ENCODE results near the gene DIS3L2.

- TF ChIP-seq, protein P1, sequence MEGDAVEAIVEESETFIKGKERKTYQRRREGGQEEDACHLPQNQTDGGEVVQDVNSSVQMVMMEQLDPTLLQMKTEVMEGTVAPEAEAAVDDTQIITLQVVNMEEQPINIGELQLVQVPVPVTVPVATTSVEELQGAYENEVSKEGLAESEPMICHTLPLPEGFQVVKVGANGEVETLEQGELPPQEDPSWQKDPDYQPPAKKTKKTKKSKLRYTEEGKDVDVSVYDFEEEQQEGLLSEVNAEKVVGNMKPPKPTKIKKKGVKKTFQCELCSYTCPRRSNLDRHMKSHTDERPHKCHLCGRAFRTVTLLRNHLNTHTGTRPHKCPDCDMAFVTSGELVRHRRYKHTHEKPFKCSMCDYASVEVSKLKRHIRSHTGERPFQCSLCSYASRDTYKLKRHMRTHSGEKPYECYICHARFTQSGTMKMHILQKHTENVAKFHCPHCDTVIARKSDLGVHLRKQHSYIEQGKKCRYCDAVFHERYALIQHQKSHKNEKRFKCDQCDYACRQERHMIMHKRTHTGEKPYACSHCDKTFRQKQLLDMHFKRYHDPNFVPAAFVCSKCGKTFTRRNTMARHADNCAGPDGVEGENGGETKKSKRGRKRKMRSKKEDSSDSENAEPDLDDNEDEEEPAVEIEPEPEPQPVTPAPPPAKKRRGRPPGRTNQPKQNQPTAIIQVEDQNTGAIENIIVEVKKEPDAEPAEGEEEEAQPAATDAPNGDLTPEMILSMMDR (conservative IDR thresholded peaks at IDR 0.05; ENCODE audit: low read depth, low read length): no peak
- TF ChIP-seq MAZ (IDR thresholded peaks at IDR 0.05; ENCODE audit: borderline replicate concordance, low read depth, low read length) (no peak), SMC3 (IDR thresholded peaks at IDR 0.05; ENCODE audit: low read depth, low read length) (no peak), POLR2A (IDR thresholded peaks at IDR 0.05; ENCODE audit: low read depth, low read length) (no peak)
Observed at GRCh38 chr2:231918501-231919330, 42.8 kb upstream of the DIS3L2 start.
